HL-60 (cell line): ENCODE measurements around the gene ZBTB7C.

Experiments used
- CTCF ChIP-seq: IDR thresholded peaks from one replicate; pipeline ENCODE4 v1.5.1; 2011; ENCODE audit warnings: low read length, control low read depth, inconsistent platforms; ENCODE audit not compliant: insufficient read depth
- GABPA ChIP-seq: IDR thresholded peaks from 2 replicates; pipeline ENCODE4 v1.6.1; 2012; ENCODE audit warnings: low read depth
- REST ChIP-seq: IDR thresholded peaks from 2 replicates; pipeline ENCODE4 v1.6.1; 2012; ENCODE audit warnings: low read depth; ENCODE audit not compliant: insufficient replicate concordance

GRCh38 chr18:48412339-48412929 lies 3.3 kb upstream of the ZBTB7C start:
- no peak for TF ChIP-seq GABPA
- peak; percentile 63 for TF ChIP-seq CTCF
- no peak for TF ChIP-seq REST
